DND-41 (cell line): ENCODE results near the gene EXOSC1.

ENCODE experiments used
- EZH2 ChIP-seq: IDR thresholded peaks from 3 replicates; pipeline ENCODE4 v1.6.1; 2012; ENCODE audit warnings: borderline replicate concordance, low read depth, mild to moderate bottlenecking, moderate library complexity, low read length, inconsistent platforms; ENCODE audit not compliant: severe bottlenecking
- TF ChIP-seq, protein P1 (sequence below): IDR thresholded peaks from 2 replicates; pipeline ENCODE4 v1.5.1; 2012; ENCODE audit warnings: borderline replicate concordance, low read length, moderate library complexity, mild to moderate bottlenecking; ENCODE audit not compliant: poor library complexity, severe bottlenecking; ENCODE audit errors: extremely low read depth

- TF ChIP-seq, protein P1, sequence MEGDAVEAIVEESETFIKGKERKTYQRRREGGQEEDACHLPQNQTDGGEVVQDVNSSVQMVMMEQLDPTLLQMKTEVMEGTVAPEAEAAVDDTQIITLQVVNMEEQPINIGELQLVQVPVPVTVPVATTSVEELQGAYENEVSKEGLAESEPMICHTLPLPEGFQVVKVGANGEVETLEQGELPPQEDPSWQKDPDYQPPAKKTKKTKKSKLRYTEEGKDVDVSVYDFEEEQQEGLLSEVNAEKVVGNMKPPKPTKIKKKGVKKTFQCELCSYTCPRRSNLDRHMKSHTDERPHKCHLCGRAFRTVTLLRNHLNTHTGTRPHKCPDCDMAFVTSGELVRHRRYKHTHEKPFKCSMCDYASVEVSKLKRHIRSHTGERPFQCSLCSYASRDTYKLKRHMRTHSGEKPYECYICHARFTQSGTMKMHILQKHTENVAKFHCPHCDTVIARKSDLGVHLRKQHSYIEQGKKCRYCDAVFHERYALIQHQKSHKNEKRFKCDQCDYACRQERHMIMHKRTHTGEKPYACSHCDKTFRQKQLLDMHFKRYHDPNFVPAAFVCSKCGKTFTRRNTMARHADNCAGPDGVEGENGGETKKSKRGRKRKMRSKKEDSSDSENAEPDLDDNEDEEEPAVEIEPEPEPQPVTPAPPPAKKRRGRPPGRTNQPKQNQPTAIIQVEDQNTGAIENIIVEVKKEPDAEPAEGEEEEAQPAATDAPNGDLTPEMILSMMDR = no peak
- no peak for TF ChIP-seq EZH2
These were observed 57.7 kb downstream of the EXOSC1 start for GRCh38 chr10:97388152-97388551.
